ENCODE measurements around the gene PELO.

DNA sequence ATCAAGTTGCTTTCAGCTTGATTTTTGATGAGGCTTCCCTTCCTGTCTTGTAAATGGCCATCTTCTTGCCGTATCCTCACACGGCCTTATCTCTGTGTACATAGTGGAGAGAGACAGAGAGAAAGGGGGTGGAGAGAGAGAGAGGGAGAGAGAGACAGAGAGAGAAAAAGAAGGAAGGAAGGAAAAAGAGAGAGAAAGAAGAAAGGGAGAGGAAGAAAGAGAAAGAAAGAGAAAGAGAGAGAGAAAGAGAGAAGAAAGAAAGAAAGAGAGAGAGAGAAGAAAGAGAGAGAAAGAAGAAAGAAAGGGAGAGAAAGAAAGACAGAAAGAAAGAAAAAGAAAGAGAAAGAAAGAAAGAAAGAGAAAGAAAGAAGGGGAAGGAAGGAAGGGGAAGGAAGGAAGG, 46.6 kb downstream of the PELO start:
- TF ChIP-seq CTCF (IDR thresholded peaks at IDR 0.05): no peak
- TF ChIP-seq POLR2AphosphoS5 (IDR thresholded peaks at IDR 0.05; ENCODE audit: low read depth, low read length): no peak
- TF ChIP-seq REST (IDR thresholded peaks at IDR 0.05; ENCODE audit: insufficient read depth in 1 of 2, low read depth in 2 of 2, low read length in 1 of 2): no peak
